GM12873 (cell line): ENCODE results near the gene TP53I11.

Experiments used
- CTCF ChIP-seq: IDR thresholded peaks from 2 replicates; pipeline ENCODE4 v1.5.1; 2012; ENCODE audit warnings: low read depth, mild to moderate bottlenecking, moderate library complexity, low read length, control low read depth; ENCODE audit not compliant: insufficient read depth; ENCODE audit errors: missing control alignments

Gene TP53I11

GRCh38 chr11:44992181-44992582, 41.5 kb upstream of the TP53I11 start:
- no peak for TF ChIP-seq CTCF

- TF ChIP-seq CTCF: no peak
These were observed 40.0 kb upstream of the TP53I11 start for GRCh38 chr11:44990665-44991064.

GRCh38 chr11:44989831-44990566, 39.3 kb upstream of the TP53I11 start:
- TF ChIP-seq CTCF: no peak

- TF ChIP-seq CTCF: no peak
These were observed 38.4 kb upstream of the TP53I11 start for GRCh38 chr11:44988981-44989635.

GRCh38 chr11:44988111-44988510, 37.4 kb upstream of the TP53I11 start:
- TF ChIP-seq CTCF: no peak

GRCh38 chr11:44987506-44987905, 36.8 kb upstream of the TP53I11 start:
- no peak for TF ChIP-seq CTCF

- TF ChIP-seq CTCF: no peak
These were observed 35.6 kb upstream of the TP53I11 start for GRCh38 chr11:44986315-44986714.
